SK-N-SH (cell line): ENCODE results near the gene EIF4G1. TPM values are rescaled to one million over a fixed set of nuclear protein-coding genes. Genes with fewer than 3 reads are reported as not detected.

Experiments
- CTCF ChIA-PET: fragments of 300-600, 350-600 bp; formaldehyde crosslinking; extraction: SDS; loops from one replicate; lab custom pipeline; 2021; lab: Yijun Ruan, JAX
- POLR2A ChIA-PET: fragments of 350-600 bp; sonication (Branson Sonifier 250); formaldehyde crosslinking; extraction: SDS; loops from one replicate; lab custom pipeline; 2020; ENCODE audit warnings: antibody characterized with exemption, inconsistent platforms; lab: Yijun Ruan, JAX
- DNase-seq: peaks from one replicate; pipeline ENCODE4 v3.0.0; 2012
- H2AFZ ChIP-seq: fragments of 200-600 bp; sonication (generic); 2 replicates; pipeline ENCODE4 v1.8.1; 2016; ENCODE audit warnings: antibody characterized with exemption, mild to moderate bottlenecking, low read depth
- H3F3A ChIP-seq: fragments of 200-600 bp; sonication (generic); replicated peaks from 2 replicates; pipeline ENCODE3; 2016; ENCODE audit warnings: antibody characterized with exemption, mild to moderate bottlenecking; ENCODE audit not compliant: insufficient read depth
- H3K27ac ChIP-seq, 2 experiments: fragments of 200-500 bp in 1 of 2; fragments of 200-600 bp in 1 of 2; sonication (Bioruptor generic) in 1 of 2; sonication (generic), shearing (Covaris generic) in 1 of 2; 2 replicates each; pipeline versions ENCODE4 v1.5.1 to v1.6.1; 2014 to 2016; ENCODE audit warnings: low read depth in 2 of 2, inconsistent platforms in 1 of 2, low read length in 1 of 2, mild to moderate bottlenecking in 1 of 2, mixed read lengths in 1 of 2
- H3K27me3 ChIP-seq: fragments of 200-600 bp; sonication (generic), shearing (Covaris generic); 2 replicates; pipeline ENCODE4 v1.6.1; 2016; ENCODE audit warnings: mixed run types; ENCODE audit not compliant: insufficient read depth
- H3K36me3 ChIP-seq, 2 experiments: fragments of 200-500 bp in 1 of 2; fragments of 200-600 bp in 1 of 2; sonication (Bioruptor generic) in 1 of 2; sonication (generic) in 1 of 2; replicated peaks in 1 of 2; 2 replicates each; pipeline versions ENCODE3 to v1.5.1; 2014 to 2016; ENCODE audit warnings: low read length in 1 of 2, mild to moderate bottlenecking in 1 of 2; ENCODE audit not compliant: insufficient read depth in 2 of 2, control insufficient read depth in 1 of 2
- H3K4me1 ChIP-seq, 2 experiments: fragments of 200-500 bp in 1 of 2; fragments of 200-600 bp in 1 of 2; sonication (Bioruptor generic) in 1 of 2; sonication (generic), shearing (Covaris generic) in 1 of 2; 2 replicates each; pipeline versions ENCODE4 v1.5.1 to v1.6.1; 2014 to 2016; ENCODE audit warnings: low read depth in 1 of 2, low read length in 1 of 2, mixed run types in 1 of 2; ENCODE audit not compliant: insufficient read depth in 2 of 2, control insufficient read depth in 1 of 2
- H3K4me2 ChIP-seq: fragments of 200-600 bp; sonication (generic), shearing (Covaris generic); 2 replicates; pipeline ENCODE4 v1.6.1; 2017; ENCODE audit warnings: mixed run types
- H3K4me3 ChIP-seq, 2 experiments: fragments of 200-500 bp in 1 of 2; fragments of 200-600 bp in 1 of 2; sonication (Bioruptor generic) in 1 of 2; sonication (generic), shearing (Covaris generic) in 1 of 2; 2 replicates each; pipeline versions ENCODE4 v1.5.1 to v1.8.1; 2014 to 2016; ENCODE audit warnings: low read depth in 2 of 2, inconsistent platforms in 1 of 2, low read length in 1 of 2, mild to moderate bottlenecking in 1 of 2, mixed read lengths in 1 of 2, moderate library complexity in 1 of 2
- H3K79me2 ChIP-seq: fragments of 200-600 bp; sonication (generic); 2 replicates; pipeline ENCODE4 v1.8.1; 2017; ENCODE audit warnings: mild to moderate bottlenecking; ENCODE audit not compliant: insufficient read depth
- H3K9ac ChIP-seq: fragments of 200-600 bp; sonication (generic); 2 replicates; pipeline ENCODE4 v1.6.1; 2017; ENCODE audit warnings: mixed run types
- H3K9me2 ChIP-seq: fragments of 200-600 bp; sonication (generic); 2 replicates; pipeline ENCODE4 v1.6.1; 2017; ENCODE audit warnings: mixed run types
- H3K9me3 ChIP-seq: fragments of 200-600 bp; sonication (generic); 2 replicates; pipeline ENCODE4 v1.6.1; 2017; ENCODE audit warnings: mixed run types, mild to moderate bottlenecking, moderate library complexity
- H4K20me1 ChIP-seq: fragments of 200-600 bp; sonication (generic); 2 replicates; pipeline ENCODE4 v1.6.1; 2017; ENCODE audit warnings: mild to moderate bottlenecking, mixed run types; ENCODE audit not compliant: insufficient read depth
- CTCF ChIP-seq: fragments of 200-600 bp; sonication (generic); IDR thresholded peaks from 2 replicates; pipeline ENCODE4 v1.6.1; 2017; ENCODE audit warnings: antibody characterized with exemption, mild to moderate bottlenecking, moderate library complexity
- ELF1 ChIP-seq: IDR thresholded peaks from 2 replicates; pipeline ENCODE4 v1.4.0; 2012
- GATA2 ChIP-seq: sonication (generic); formaldehyde crosslinking; IDR thresholded peaks from 2 replicates; pipeline ENCODE4 v1.5.0; 2020; ENCODE audit warnings: mild to moderate bottlenecking, missing genetic modification reagents
- JUND ChIP-seq: IDR thresholded peaks from 2 replicates; pipeline ENCODE4 v1.4.0; 2012
- MAX ChIP-seq: IDR thresholded peaks from 2 replicates; pipeline ENCODE4 v1.4.0; 2012; ENCODE audit warnings: low read depth
- MEF2A ChIP-seq: IDR thresholded peaks from 2 replicates; pipeline ENCODE4 v1.4.0; 2012; ENCODE audit warnings: low read depth, borderline replicate concordance
- NRF1 ChIP-seq: IDR thresholded peaks from 2 replicates; pipeline ENCODE4 v1.6.1; 2012; ENCODE audit warnings: low read depth, mild to moderate bottlenecking, low read length
- RCOR1 ChIP-seq: fragments of 150-350 bp; IDR thresholded peaks from 2 replicates; pipeline ENCODE4 v1.6.1; 2017; ENCODE audit warnings: antibody characterized with exemption, low read length
- REST ChIP-seq: IDR thresholded peaks from 2 replicates; pipeline ENCODE4 v1.6.1; 2012; ENCODE audit warnings: mild to moderate bottlenecking, low read depth, low read length, moderate library complexity
- WGBS: methylation state at CpG from one replicate; pipeline ENCODE4 v1.1.6; 2017; ENCODE audit warnings: low lambda C conversion rate; 5-methylcytosine and 5-hydroxymethylcytosine counted together
- polyA plus RNA-seq, 3 experiments: library from polyadenylated mRNA; depleted of rRNA; stranded (reverse); fragments of >200 nt; gene quantifications; 2 replicates each; pipeline ENCODE4 v1.2.3, GENCODE V29; 2012

The EIF4G1 gene
- polyA plus RNA-seq, 1 of the 3 experiments (the other 2 are of a cell fraction) = 262 TPM

DNA sequence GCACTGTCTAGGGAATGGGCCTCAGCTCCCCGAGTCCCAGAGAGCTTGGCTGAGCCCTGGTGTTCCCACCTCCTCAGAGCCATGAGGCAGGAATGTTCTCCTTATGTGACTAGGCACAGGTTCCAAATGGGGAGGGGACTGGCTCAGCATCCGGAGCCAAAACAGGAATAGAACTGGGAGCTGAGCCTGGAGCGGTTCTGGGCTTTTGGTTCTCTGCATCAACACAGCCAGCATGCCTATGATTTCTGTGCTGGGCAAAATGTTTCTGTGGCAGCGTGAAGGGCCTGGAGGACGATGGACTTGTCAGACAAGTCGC lies 23.0 kb downstream of the EIF4G1 start, which contains the start of gene FAM131A:
Gene FAM131A, plus strand, starts transcription at position 202 of the 316 bp plus-strand sequence. Its CDS starts 31 bp downstream, at position 233.
- Histone ChIP-seq H3K27me3 (no peaks in the 10 kb centered on the region), H3F3A (peaks cover 36% of the 10 kb centered on the region), H3K4me2 (peak within 1 kb of the TSS; percentile 85), H3K4me3 (peak within 1 kb of the TSS; percentile 72 to 74), H3K9ac (peak within 1 kb of the TSS; percentile 83), H3K36me3 (peaks cover 19 to 35% of the 10 kb centered on the region in 2 experiments), H3K9me3 (no peaks in the 10 kb centered on the region), H3K4me1 (peaks cover 37 to 45% of the 10 kb centered on the region in 2 experiments; a peak in 3 of 4 replicates), H3K27ac (peak within 1 kb of the TSS; percentile 90 to 92), H4K20me1 (peaks cover 19% of the 10 kb centered on the region), H3K79me2 (peaks cover 74% of the 10 kb centered on the region), H2AFZ (no peak within 1 kb of the TSS), H3K9me2 (no peaks in the 10 kb centered on the region)
- WGBS = 58% methylated on average over 6 of the region's 6 CpGs
- TF ChIP-seq RCOR1 = no peak
- TF ChIP-seq CTCF = no peak
- no peak for TF ChIP-seq JUND
- no peak for TF ChIP-seq NRF1
- CTCF ChIA-PET = interaction anchor here (0.7 to 5.2 kb wide), 5 partner anchors 8 to 53 kb away, joined by 3 to 63 read pairs (median 4); no protein-coding TSS in a partner anchor
- no peak for DNase-seq
- POLR2A ChIA-PET = interaction anchor here (0.7 to 3.1 kb wide), 7 partner anchors 8 to 31 kb away, joined by 3 to 19 read pairs (median 4); partner anchors contain the start of genes CLCN2 and POLR2H

DNA sequence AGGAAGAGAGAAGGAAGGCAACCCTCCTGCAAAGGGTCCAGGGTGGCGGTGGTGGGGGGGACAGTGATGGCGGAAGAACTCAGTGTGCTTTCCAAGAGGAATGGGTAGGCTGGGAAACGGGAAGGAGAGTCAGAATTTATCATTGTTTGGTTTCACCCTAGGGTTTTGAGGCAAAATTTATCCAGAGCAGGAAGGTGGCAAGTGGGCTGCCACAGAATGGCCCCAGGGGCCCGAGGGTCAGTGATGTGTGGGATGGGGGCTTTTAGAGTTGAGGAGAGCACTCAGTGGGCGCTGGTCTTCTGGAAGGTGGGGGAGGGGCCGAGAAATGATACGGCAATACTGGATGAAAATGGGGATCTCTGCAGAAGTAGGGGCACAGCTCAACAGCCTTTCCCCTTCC lies 23.6 kb downstream of the EIF4G1 start:
- no peak overlapping the region for H2AFZ ChIP-seq
- H3K36me3 ChIP-seq = peaks cover 15 to 36% of the 10 kb centered on the region in 2 experiments
- DNase-seq = no peak
- peaks cover 69% of the 10 kb centered on the region for H3K79me2 ChIP-seq
- peaks cover 33% of the 10 kb centered on the region for H3F3A ChIP-seq
- peaks cover 37 to 40% of the 10 kb centered on the region in 2 experiments; a peak in 3 of 4 replicates for H3K4me1 ChIP-seq
- WGBS = 36% methylated on average over 7 of the region's 7 CpGs
- no peak for TF ChIP-seq RCOR1
- TF ChIP-seq MAX = no peak
- TF ChIP-seq REST = no peak
- TF ChIP-seq GATA2 = no peak
- no peak for TF ChIP-seq MEF2A
- TF ChIP-seq ELF1 = no peak
- peak overlapping the region; percentile 90 to 92 for H3K27ac ChIP-seq
- peak overlapping the region; percentile 85 for H3K4me2 ChIP-seq
- H4K20me1 ChIP-seq = peaks cover 15% of the 10 kb centered on the region
- peak overlapping the region; percentile 72 to 74 for H3K4me3 ChIP-seq
- POLR2A ChIA-PET = interaction anchor here (1.1 to 3.1 kb wide), 9 partner anchors 7 to 31 kb away, joined by 3 to 19 read pairs (median 8); partner anchors contain the start of genes CLCN2 and POLR2H
- H3K9ac ChIP-seq = peak overlapping the region; percentile 83
- no peaks in the 10 kb centered on the region for H3K9me2 ChIP-seq
- no peaks in the 10 kb centered on the region for H3K9me3 ChIP-seq
- H3K27me3 ChIP-seq = no peaks in the 10 kb centered on the region
- CTCF ChIA-PET = interaction anchor here (1.1 to 5.2 kb wide), 4 partner anchors 16 to 54 kb away, joined by 3 to 63 read pairs (median 4); no protein-coding TSS in a partner anchor
